ENCODE measurements around the gene AHRR.
"Not testable (repeated sequence)": the region's sequence is repeated elsewhere in the genome, so short reads cannot be mapped to it uniquely, and the experiment has no call there.

Gene AHRR

GRCh38 chr5:321230-321725 is at the start of gene AHRR:
AHRR (plus strand) TSS chr5:321714; CDS start chr5:343903, 22,189 bp downstream.
- DNase-seq: peak; percentile 84

- not testable (repeated sequence) for DNase-seq
Observed at GRCh38 chr5:271828-272167, 49.7 kb upstream of the AHRR start.

- not testable (repeated sequence) for DNase-seq
Observed at GRCh38 chr5:273091-273490, 48.4 kb upstream of the AHRR start.

- DNase-seq: not testable (repeated sequence)
Observed at GRCh38 chr5:273491-273890, 48.0 kb upstream of the AHRR start.

- not testable (repeated sequence) for DNase-seq
Observed at GRCh38 chr5:274346-274745, 47.2 kb upstream of the AHRR start.

- DNase-seq: no peak
Observed at GRCh38 chr5:278646-279045, 42.9 kb upstream of the AHRR start.

- DNase-seq: peak; percentile 59
Observed at GRCh38 chr5:279051-279665, 42.4 kb upstream of the AHRR start.

- DNase-seq: peak; percentile 59
Observed at GRCh38 chr5:285991-286557, 35.4 kb upstream of the AHRR start.

- not testable (repeated sequence) for DNase-seq
Observed at GRCh38 chr5:290200-290599, 31.3 kb upstream of the AHRR start.

- not testable (repeated sequence) for DNase-seq
Observed at GRCh38 chr5:291345-291744, 30.2 kb upstream of the AHRR start.

- not testable (repeated sequence) for DNase-seq
Observed at GRCh38 chr5:294788-295187, 26.7 kb upstream of the AHRR start.

- not testable (repeated sequence) for DNase-seq
Observed at GRCh38 chr5:296207-296606, 25.3 kb upstream of the AHRR start.

GRCh38 chr5:296954-297353 is 24.6 kb upstream of the AHRR start:
- DNase-seq: not testable (repeated sequence)

GRCh38 chr5:297448-297847 is 24.1 kb upstream of the AHRR start:
- DNase-seq: not testable (repeated sequence)

- DNase-seq: not testable (repeated sequence)
Observed at GRCh38 chr5:297991-298736, 23.4 kb upstream of the AHRR start.

- DNase-seq: no peak
Observed at GRCh38 chr5:298737-299125, 22.8 kb upstream of the AHRR start.

- DNase-seq: not testable (repeated sequence)
Observed at GRCh38 chr5:299921-300320, 21.6 kb upstream of the AHRR start.

- not testable (repeated sequence) for DNase-seq
Observed at GRCh38 chr5:300691-301435, 20.7 kb upstream of the AHRR start.

- DNase-seq: not testable (repeated sequence)
Observed at GRCh38 chr5:302416-302815, 19.1 kb upstream of the AHRR start.

- no peak for DNase-seq
Observed at GRCh38 chr5:302966-303365, 18.5 kb upstream of the AHRR start.

- DNase-seq: peak; percentile 47
Observed at GRCh38 chr5:303741-304140, 17.8 kb upstream of the AHRR start.

GRCh38 chr5:305050-305449 is 16.5 kb upstream of the AHRR start:
- DNase-seq: peak; percentile 50

GRCh38 chr5:305459-305858 is 16.1 kb upstream of the AHRR start:
- peak; percentile 50 for DNase-seq

Measured in activated effector memory CD4-positive, alpha-beta T cell treated with anti-CD3 and anti-CD28 coated beads, Interleukin-2, amount 50 U/mL, for 16 hours (primary cell).